HepG2 (cell line): ENCODE results near the gene WHAMM. TPM values are rescaled to one million over a fixed set of nuclear protein-coding genes. Genes with fewer than 3 reads are reported as not detected.

Source experiments
- AHDC1 ChIP-seq: sonication (generic); formaldehyde crosslinking; IDR thresholded peaks from 2 replicates; pipeline ENCODE4 v1.5.1; 2020; ENCODE audit warnings: mild to moderate bottlenecking, missing genetic modification reagents, borderline replicate concordance
- ASH2L ChIP-seq: fragments of 300-600, 200-600 bp; sonication (generic); IDR thresholded peaks from 2 replicates; pipeline ENCODE4 v1.7.0; 2017; ENCODE audit warnings: low read depth, mild to moderate bottlenecking, moderate library complexity, mixed read lengths, low read length; ENCODE audit not compliant: insufficient read length
- CBFB ChIP-seq: sonication (generic); formaldehyde crosslinking; IDR thresholded peaks from 2 replicates; pipeline ENCODE4 v1.4.0; 2020; ENCODE audit warnings: missing genetic modification reagents
- EHMT2 ChIP-seq: fragments of 200-600 bp; sonication (generic); IDR thresholded peaks from 2 replicates; pipeline ENCODE4 v1.7.0; 2017; ENCODE audit warnings: antibody characterized with exemption, low read depth, low read length, borderline replicate concordance
- HOXA5 ChIP-seq: sonication (generic); formaldehyde crosslinking; IDR thresholded peaks from 2 replicates; pipeline ENCODE4 v1.4.0; 2020; ENCODE audit warnings: missing genetic modification reagents
- MEF2D ChIP-seq: sonication (generic); formaldehyde crosslinking; IDR thresholded peaks from 2 replicates; pipeline ENCODE4 v1.5.1; 2020; ENCODE audit warnings: mild to moderate bottlenecking, missing genetic modification reagents
- NR2F1 ChIP-seq, 2 experiments: fragments of 450-650 bp in 1 of 2; formaldehyde crosslinking in 1 of 2; IDR thresholded peaks; 2 replicates each; pipeline versions ENCODE4 v1.5.0 to v1.6.1; 2016 to 2020; ENCODE audit warnings: mild to moderate bottlenecking in 1 of 2, missing compliant biosample characterization in 1 of 2, missing genetic modification reagents in 1 of 2, moderate library complexity in 1 of 2
- PATZ1 ChIP-seq: sonication (generic); formaldehyde crosslinking; IDR thresholded peaks from 2 replicates; pipeline ENCODE4 v1.4.0; 2020; ENCODE audit warnings: missing genetic modification reagents
- POLR2AphosphoS2 ChIP-seq: IDR thresholded peaks from 2 replicates; pipeline ENCODE4 v1.6.1; 2011; ENCODE audit warnings: low read depth, low read length, improper control_type of control experiment
- SAFB2 ChIP-seq: sonication (generic); formaldehyde crosslinking; IDR thresholded peaks from 2 replicates; pipeline ENCODE4 v1.5.1; 2020; ENCODE audit warnings: missing genetic modification reagents, low read depth, mild to moderate bottlenecking, borderline replicate concordance
- SP4 ChIP-seq: sonication (generic); formaldehyde crosslinking; IDR thresholded peaks from 2 replicates; pipeline ENCODE4 v1.8.1; 2023; ENCODE audit warnings: mild to moderate bottlenecking, missing genetic modification reagents
- TCF7L2 ChIP-seq: IDR thresholded peaks from 2 replicates; pipeline ENCODE4 v1.6.1; 2011; ENCODE audit warnings: mild to moderate bottlenecking, low read depth, low read length, moderate library complexity
- TOPORS ChIP-seq: sonication (generic); formaldehyde crosslinking; IDR thresholded peaks from 2 replicates; pipeline ENCODE4 v1.8.0; 2023; ENCODE audit warnings: mild to moderate bottlenecking, missing genetic modification reagents
- ZFP41 ChIP-seq: sonication (generic); formaldehyde crosslinking; IDR thresholded peaks from 2 replicates; pipeline ENCODE4 v1.4.0; 2020; ENCODE audit warnings: mild to moderate bottlenecking, missing genetic modification reagents, borderline replicate concordance
- ZFYVE20 ChIP-seq: sonication (generic); formaldehyde crosslinking; IDR thresholded peaks from 2 replicates; pipeline ENCODE4 v1.8.0; 2023; ENCODE audit warnings: low read depth, mild to moderate bottlenecking, moderate library complexity, missing genetic modification reagents, borderline replicate concordance
- ZMYM3 ChIP-seq: sonication (generic); formaldehyde crosslinking; IDR thresholded peaks from 2 replicates; pipeline ENCODE4 v1.5.1; 2020; ENCODE audit warnings: mild to moderate bottlenecking, missing genetic modification reagents
- ZNF224 ChIP-seq: sonication (generic); formaldehyde crosslinking; IDR thresholded peaks from 2 replicates; pipeline ENCODE4 v1.5.0; 2020; ENCODE audit warnings: mild to moderate bottlenecking, missing genetic modification reagents
- ZNF253 ChIP-seq: sonication (generic); formaldehyde crosslinking; IDR thresholded peaks from 2 replicates; pipeline ENCODE4 v1.8.0; 2022; ENCODE audit warnings: mild to moderate bottlenecking, missing genetic modification reagents, borderline replicate concordance
- ZNF720 ChIP-seq: sonication (generic); formaldehyde crosslinking; IDR thresholded peaks from 2 replicates; pipeline ENCODE4 v1.4.0; 2020; ENCODE audit warnings: missing genetic modification reagents
- ZNF773 ChIP-seq: sonication (generic); formaldehyde crosslinking; IDR thresholded peaks from 2 replicates; pipeline ENCODE4 v1.4.0; 2020; ENCODE audit warnings: missing genetic modification reagents, borderline replicate concordance
- ZSCAN31 ChIP-seq: sonication (generic); formaldehyde crosslinking; IDR thresholded peaks from 2 replicates; pipeline ENCODE4 v1.5.0; 2020; ENCODE audit warnings: low read depth, mild to moderate bottlenecking, missing genetic modification reagents
- polyA plus RNA-seq, 8 experiments: library from polyadenylated mRNA; depleted of rRNA in 3 of 8; stranded (reverse) in 7 of 8; unstranded in 1 of 8; fragments of >200 nt; fragmentation: Illumina TruSeq in 4 of 8; extraction: Trizol in 4 of 8; gene quantifications; 2 replicates each; pipeline versions ENCODE4 v1.2.1 to v1.2.3, GENCODE V29; 2011 to 2016; ENCODE audit warnings: low read depth in 4 of 8, missing spikeins in 1 of 8, mixed read lengths in 1 of 8; ENCODE audit not compliant: insufficient read depth in 1 of 8
- total RNA-seq, 5 experiments: library from RNA; depleted of rRNA; stranded (reverse); fragments of >200 nt; fragmentation: Illumina TruSeq; extraction: Trizol; gene quantifications; 2 replicates each; pipeline ENCODE4 v1.2.3, GENCODE V29; 2016; ENCODE audit warnings: low read depth in 1 of 5

Gene WHAMM
- total and polyA plus RNA-seq, 2 of the 13 experiments (the other 11 are each of a cell fraction or from before 2014, with no cell fraction given) = 2.9 to 3.0 TPM

GRCh38 chr15:82856397-82857170 lies 47.2 kb downstream of the WHAMM start (continued):
- TF ChIP-seq ZSCAN31 (CRISPR knock-in tag) (no peak), TCF7L2 (peak; percentile 32; the same call in 1 of the 2 replicates), NR2F1 (CRISPR knock-in tag; IDR thresholded peaks at IDR 0.05) (peak; percentile 33 to 83; a peak in 2 of 4 replicates), ZMYM3 (CRISPR knock-in tag) (0 out of 2 replicates have a peak, but pooled peaks have one; percentile 34), AHDC1 (no peak; the same call in 1 of the 2 replicates), ZFYVE20 (CRISPR knock-in tag) (no peak), MEF2D (CRISPR knock-in tag) (no peak), ZNF773 (CRISPR knock-in tag) (no peak), POLR2AphosphoS2 (no peak), EHMT2 (0 out of 2 replicates have a peak, but pooled peaks have one; percentile 18), PATZ1 (CRISPR knock-in tag) (peak; percentile 61), SAFB2 (CRISPR knock-in tag) (no peak), SP4 (CRISPR knock-in tag) (no peak), ZNF720 (CRISPR knock-in tag) (no peak), ZNF253 (CRISPR knock-in tag) (no peak), ASH2L (peak; percentile 50), ZFP41 (no peak), CBFB (CRISPR knock-in tag) (no peak), TOPORS (no peak), ZNF224 (CRISPR knock-in tag) (no peak), HOXA5 (no peak)
